Sigmoid colon (tissue), 7 donors: Measurements from ENCODE around the gene ZC3H8. TPM values are rescaled to one million over a fixed set of nuclear protein-coding genes. Genes with fewer than 3 reads are reported as not detected.

Experiments
- DNase-seq: peaks from one replicate; pipeline ENCODE4 v3.0.0-alpha.2; 2019
- H3K27ac ChIP-seq, 4 donors: fragments of 200-600 bp; sonication (generic); one replicate each; pipeline ENCODE4 v1.5.1; 2016 to 2019; ENCODE audit warnings: mild to moderate bottlenecking in 1 of 4
- H3K27me3 ChIP-seq, 3 donors: fragments of 200-600 bp; sonication (generic); one replicate each; pipeline ENCODE4 v1.5.1; 2019; ENCODE audit warnings: mild to moderate bottlenecking in 1 of 3
- H3K36me3 ChIP-seq, 4 donors: fragments of 200-600 bp; sonication (generic); one replicate each; pipeline ENCODE4 v1.5.1; 2016 to 2019
- H3K4me1 ChIP-seq, 4 donors: fragments of 200-600 bp; sonication (generic); one replicate each; pipeline ENCODE4 v1.5.1; 2017 to 2019
- H3K4me3 ChIP-seq, 4 donors: fragments of 200-600 bp; sonication (generic); one replicate each; pipeline ENCODE4 v1.5.1; 2017 to 2019; ENCODE audit warnings: mild to moderate bottlenecking in 2 of 4, moderate library complexity in 1 of 4
- H3K9me3 ChIP-seq, 4 donors: fragments of 200-600 bp in 3 of 4; sonication (generic) in 3 of 4; one replicate each; pipeline versions ENCODE4 v1.5.1 to v1.6.1; 2013 to 2019
- CTCF ChIP-seq, 4 experiments: fragments of 450-650 bp in 3 of 4; fragments of 200-600 bp in 1 of 4; IDR thresholded peaks; one replicate each; pipeline ENCODE4 v1.5.1; 2016 to 2019; ENCODE audit warnings: antibody characterized with exemption in 4 of 4, mild to moderate bottlenecking in 3 of 4, moderate library complexity in 2 of 4
- EP300 ChIP-seq, 4 donors: sonication (generic); formaldehyde crosslinking; IDR thresholded peaks; one replicate each; pipeline ENCODE4 v1.6.1; 2017; ENCODE audit warnings: antibody characterized with exemption in 4 of 4
- POLR2A ChIP-seq, 2 donors: fragments of 450-650 bp; IDR thresholded peaks; one replicate each; pipeline ENCODE4 v1.6.1; 2016; ENCODE audit warnings: antibody characterized with exemption in 2 of 2, mild to moderate bottlenecking in 2 of 2, moderate library complexity in 2 of 2
- POLR2AphosphoS5 ChIP-seq, 4 donors: sonication (generic); formaldehyde crosslinking; IDR thresholded peaks; one replicate each; pipeline ENCODE4 v1.6.1; 2017; ENCODE audit warnings: antibody characterized with exemption in 4 of 4
- WGBS, 2 donors: extraction: QIAGEN DNeasy Blood & Tissue Kit; methylation state at CpG; one replicate each; pipeline ENCODE4 v1.1.7; 2013; 5-methylcytosine and 5-hydroxymethylcytosine counted together
- intact Hi-C: fragments of 100-400 bp; cut with DNase I; formaldehyde crosslinking; loops from one replicate; pipeline ENCODE4 v1.15.1; 2023
- polyA plus RNA-seq, 3 donors: library from polyadenylated mRNA; stranded (reverse); fragments of 200-250 nt; gene quantifications; one replicate each; pipeline ENCODE4 v1.2.3, GENCODE V29; 2013
- total RNA-seq, 4 donors: library from RNA; depleted of rRNA; stranded (reverse); fragments of >200 nt; gene quantifications; one replicate each; pipeline ENCODE4 v1.1.0, GENCODE V29; 2016
- donor health status: healthy with polysubstance abuse.
- donor health status: Bipolar disorder and iron deficiency.
- donor health status: healthy.

The ZC3H8 gene
- total and polyA plus RNA-seq, 7 donors, result 2.7 to 22.2 (median 9.4) TPM

- no peak for DNase-seq
- intact Hi-C loops, result no loop called here
These were observed 55.7 kb downstream of the ZC3H8 start for GRCh38 chr2:112199188-112199587.

GRCh38 chr2:112198780-112199179 is 56.1 kb downstream of the ZC3H8 start:
- Histone ChIP-seq H3K9me3 (peaks cover 0 to 4% (median 3%) of the 10 kb centered on the region in 4 donors), H3K27ac (no peak overlapping the region), H3K36me3 (no peaks in the 10 kb centered on the region), H3K4me3 (no peak overlapping the region), H3K27me3 (no peaks in the 10 kb centered on the region), H3K4me1 (no peaks in the 10 kb centered on the region)
- DNase-seq, result no peak
- intact Hi-C loops, result no loop called here
- TF ChIP-seq CTCF (IDR thresholded peaks at IDR 0.05) (no peak), POLR2A (IDR thresholded peaks at IDR 0.05) (no peak), POLR2AphosphoS5 (IDR thresholded peaks at IDR 0.05) (no peak), EP300 (IDR thresholded peaks at IDR 0.05) (no peak)

More at GRCh38 chr2:112199188-112199587, 55.7 kb downstream of the ZC3H8 start:
- 82 to 90% methylated on average over 3 of the region's 3 CpGs for WGBS, 2 donors
- Histone ChIP-seq H3K27ac (no peak overlapping the region), H3K9me3 (peaks cover 0 to 5% (median 3%) of the 10 kb centered on the region in 4 donors), H3K36me3 (no peaks in the 10 kb centered on the region), H3K27me3 (no peaks in the 10 kb centered on the region), H3K4me1 (no peaks in the 10 kb centered on the region), H3K4me3 (no peak overlapping the region)
- TF ChIP-seq CTCF (IDR thresholded peaks at IDR 0.05), result no peak
- no peak for TF ChIP-seq POLR2AphosphoS5 (IDR thresholded peaks at IDR 0.05)
- no peak for TF ChIP-seq POLR2A (IDR thresholded peaks at IDR 0.05)
- TF ChIP-seq EP300 (IDR thresholded peaks at IDR 0.05), result no peak

- TF ChIP-seq CTCF (IDR thresholded peaks at IDR 0.05) (no peak), POLR2A (IDR thresholded peaks at IDR 0.05) (no peak), EP300 (IDR thresholded peaks at IDR 0.05) (no peak), POLR2AphosphoS5 (IDR thresholded peaks at IDR 0.05) (no peak)
- Histone ChIP-seq H3K4me3 (no peak overlapping the region), H3K27ac (no peak overlapping the region), H3K9me3 (peaks cover 0 to under 1% (median 0%) of the 10 kb centered on the region in 4 donors), H3K4me1 (no peaks in the 10 kb centered on the region), H3K27me3 (no peaks in the 10 kb centered on the region), H3K36me3 (no peaks in the 10 kb centered on the region)
- no peak for DNase-seq
- intact Hi-C loops, result no loop called here
- 60 to 73% methylated on average over 1 of the region's 1 CpG for WGBS, 2 donors
These were observed 57.0 kb downstream of the ZC3H8 start for GRCh38 chr2:112197868-112198267.

- no peak overlapping the region for H3K4me3 ChIP-seq
- TF ChIP-seq EP300 (IDR thresholded peaks at IDR 0.05) (no peak), POLR2AphosphoS5 (IDR thresholded peaks at IDR 0.05) (no peak), POLR2A (IDR thresholded peaks at IDR 0.05) (no peak), CTCF (IDR thresholded peaks at IDR 0.05) (no peak)
- no peak overlapping the region for H3K27ac ChIP-seq
- no peak for DNase-seq
- no peaks in the 10 kb centered on the region for H3K9me3 ChIP-seq
- H3K27me3 ChIP-seq, result no peaks in the 10 kb centered on the region
- no peaks in the 10 kb centered on the region for H3K36me3 ChIP-seq
- H3K4me1 ChIP-seq, result no peaks in the 10 kb centered on the region
- intact Hi-C loops, result no loop called here
These were observed 58.9 kb downstream of the ZC3H8 start for GRCh38 chr2:112195950-112196349.

GRCh38 chr2:112195167-112195766 is 59.6 kb downstream of the ZC3H8 start:
- no peaks in the 10 kb centered on the region for H3K9me3 ChIP-seq
- H3K4me3 ChIP-seq, result no peak overlapping the region
- H3K27ac ChIP-seq, result no peak overlapping the region
- no peak for DNase-seq
- H3K27me3 ChIP-seq, result no peaks in the 10 kb centered on the region
- 90 to 92% methylated on average over 8 of the region's 8 CpGs for WGBS, 2 donors
- TF ChIP-seq POLR2A (IDR thresholded peaks at IDR 0.05) (no peak), EP300 (IDR thresholded peaks at IDR 0.05) (no peak), CTCF (IDR thresholded peaks at IDR 0.05) (no peak), POLR2AphosphoS5 (IDR thresholded peaks at IDR 0.05) (no peak)
- H3K4me1 ChIP-seq, result no peaks in the 10 kb centered on the region
- intact Hi-C loops, result no loop called here
- no peaks in the 10 kb centered on the region for H3K36me3 ChIP-seq
